ENCODE results near the gene ERGIC1.

Gene ERGIC1

GRCh38 chr5:172994405-172994804 is 160.4 kb downstream of the ERGIC1 start:
- no peak for DNase-seq

- no peak for DNase-seq
These were observed 165.4 kb downstream of the ERGIC1 start for GRCh38 chr5:172999372-172999973.

GRCh38 chr5:172999974-173000373 is 165.9 kb downstream of the ERGIC1 start:
- DNase-seq: no peak

- DNase-seq: no peak
These were observed 167.3 kb downstream of the ERGIC1 start for GRCh38 chr5:173001229-173001841.
